Left hindlimb (tissue), 1 donor: ENCODE results near the gene DNM3.
"Not testable (repeated sequence)": the region's sequence is repeated elsewhere in the genome, so short reads cannot be mapped to it uniquely, and the experiment has no call there.

Experiments used
- DNase-seq: peaks from one replicate; pipeline ENCODE4 v3.0.0-alpha.2; 2018

The DNM3 gene

GRCh38 chr1:171985639-171986038, 144.3 kb downstream of the DNM3 start:
- no peak for DNase-seq

GRCh38 chr1:171988243-171988885, 147.1 kb downstream of the DNM3 start:
- no peak for DNase-seq

DNA sequence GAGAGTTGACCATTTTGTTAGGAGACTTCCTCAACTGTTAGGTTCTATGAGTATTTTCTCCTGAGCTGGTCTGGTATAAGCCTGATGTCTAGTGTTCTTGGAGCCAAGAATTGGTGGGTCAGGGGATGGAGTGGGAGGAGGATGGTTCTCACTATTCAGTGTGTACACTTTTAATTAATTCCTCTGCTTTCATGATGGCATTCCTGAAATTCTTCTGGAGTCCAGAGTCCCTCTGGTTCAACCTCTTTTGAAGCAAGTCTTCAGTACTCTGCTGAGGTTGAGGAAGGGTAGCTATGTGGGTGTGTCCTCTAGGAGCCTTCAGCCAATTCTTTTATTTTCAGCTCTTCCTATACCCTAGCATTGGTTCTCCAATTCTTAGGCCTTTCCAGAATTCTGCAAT, 149.1 kb downstream of the DNM3 start:
- DNase-seq: no peak

DNA sequence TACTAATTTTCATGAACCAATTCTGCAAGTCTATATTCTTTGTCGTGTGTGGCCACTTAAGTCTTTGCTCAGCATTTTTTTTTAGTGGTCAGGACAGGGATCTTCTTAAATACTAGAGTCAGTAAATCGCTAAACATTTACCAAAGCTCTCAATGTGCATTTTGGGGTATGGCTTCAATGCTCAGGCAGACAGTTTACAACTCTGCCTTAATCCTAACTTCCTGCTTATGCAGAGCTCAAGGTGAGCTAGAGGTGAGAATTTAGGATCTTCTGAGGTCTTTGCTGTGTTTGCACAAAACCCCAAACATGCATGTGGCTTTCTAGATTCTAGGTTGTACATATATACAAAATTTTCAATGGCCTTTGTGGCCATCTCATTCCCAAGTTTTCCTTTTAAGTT, 153.0 kb downstream of the DNM3 start:
- DNase-seq: no peak

DNA sequence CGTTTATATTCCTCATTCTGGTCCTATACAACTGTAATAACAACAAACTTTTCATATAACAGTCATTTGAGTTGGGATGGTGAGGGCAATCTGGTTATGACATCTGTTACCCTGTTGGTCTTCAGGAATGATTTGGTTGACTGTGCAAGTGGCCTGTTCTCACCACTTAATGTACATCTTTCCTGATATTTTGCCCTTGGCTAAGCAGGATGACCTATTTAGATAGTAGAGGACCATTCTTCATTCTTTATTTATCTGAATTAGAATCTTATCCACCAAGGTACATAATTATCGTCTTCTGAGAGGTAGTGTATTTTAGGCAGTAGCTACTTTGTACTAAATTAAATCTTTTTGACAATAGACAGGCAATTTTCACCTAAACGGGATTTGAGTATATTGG, 154.3 kb downstream of the DNM3 start:
- DNase-seq: no peak

- DNase-seq: no peak
Observed at GRCh38 chr1:171997936-171998335, 156.6 kb downstream of the DNM3 start.

DNA sequence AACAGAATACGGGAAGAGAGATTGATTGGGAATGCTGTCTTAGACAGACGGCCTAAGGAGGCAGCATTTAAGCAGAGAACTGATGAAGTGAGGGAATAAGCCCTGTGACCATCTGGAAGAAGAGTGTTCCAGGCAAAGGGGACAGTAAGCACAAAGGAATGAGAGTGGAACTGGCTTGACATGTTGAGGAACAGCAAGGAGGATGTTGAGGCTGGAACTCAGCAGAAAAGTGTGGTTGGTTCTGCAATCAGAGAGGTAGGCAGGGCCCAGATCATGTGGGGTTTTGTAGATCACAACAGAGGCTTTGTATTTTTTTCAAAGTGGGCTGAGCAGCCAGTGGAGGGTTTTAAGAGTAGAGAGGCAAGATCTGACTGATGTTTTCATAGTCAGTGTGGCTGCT, 157.4 kb downstream of the DNM3 start:
- no peak for DNase-seq

- DNase-seq: no peak
Observed at GRCh38 chr1:171999756-172000155, 158.5 kb downstream of the DNM3 start.

DNA sequence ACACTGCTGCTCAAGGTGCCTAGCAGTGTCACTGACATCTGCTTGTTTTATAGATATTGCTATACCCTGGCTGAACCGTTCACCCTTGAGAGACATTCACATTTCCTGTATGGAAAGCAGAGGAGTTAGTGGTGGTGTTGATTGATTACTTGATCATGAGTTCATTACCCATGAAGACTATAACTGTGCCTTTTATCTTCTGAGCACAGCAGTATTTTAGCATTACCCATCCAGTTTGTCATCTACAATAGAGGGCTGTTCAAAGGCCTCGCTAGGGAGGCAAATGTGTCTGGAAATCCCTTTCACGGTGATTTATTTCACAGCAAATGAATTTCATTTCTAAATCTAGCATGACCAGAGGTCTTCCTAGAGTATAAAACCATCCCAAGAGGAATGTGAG, 160.0 kb downstream of the DNM3 start:
- no peak for DNase-seq

GRCh38 chr1:172002725-172003345, 161.5 kb downstream of the DNM3 start:
- DNase-seq: peak; percentile 55

- DNase-seq: no peak
Observed at GRCh38 chr1:172003766-172004530, 162.7 kb downstream of the DNM3 start.

DNA sequence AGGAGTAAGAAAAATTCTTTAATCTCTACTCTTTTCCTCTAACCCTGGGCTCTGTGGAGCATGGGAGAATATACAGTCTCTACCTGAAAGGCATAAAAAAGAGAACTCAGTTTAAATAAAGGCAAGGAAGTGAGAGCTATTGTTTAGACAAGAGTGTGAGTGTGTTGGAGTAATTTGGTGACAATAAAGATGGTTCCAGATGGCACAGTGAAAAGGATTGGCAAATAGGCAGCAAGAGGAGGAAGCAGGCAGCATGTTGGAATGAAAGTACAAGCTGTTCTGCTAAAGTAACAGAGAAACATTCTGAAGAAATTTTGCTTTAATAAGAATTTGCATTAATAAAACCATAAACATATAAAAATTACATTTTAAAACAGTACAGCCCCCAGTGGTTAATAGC, 163.4 kb downstream of the DNM3 start:
- DNase-seq: no peak

DNA sequence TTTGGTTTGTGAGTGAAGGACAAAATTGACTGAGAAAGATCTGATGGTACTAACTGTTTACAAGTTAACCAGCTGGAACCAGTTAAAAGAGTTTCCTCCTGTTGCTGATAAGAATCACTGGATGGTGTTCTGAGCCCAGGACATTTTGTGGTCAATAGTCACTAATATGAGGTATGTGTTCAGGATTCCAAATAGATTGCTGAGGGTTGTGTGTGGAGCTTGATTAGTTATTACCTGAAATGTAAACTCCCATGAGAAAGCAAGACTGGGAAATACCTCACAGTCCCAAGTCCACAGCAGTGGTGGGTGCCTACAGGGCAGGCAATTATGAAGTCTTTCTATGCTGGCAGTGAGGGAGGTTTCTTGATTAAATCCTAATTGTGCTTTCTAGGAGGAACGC, 164.6 kb downstream of the DNM3 start:
- DNase-seq: no peak

DNA sequence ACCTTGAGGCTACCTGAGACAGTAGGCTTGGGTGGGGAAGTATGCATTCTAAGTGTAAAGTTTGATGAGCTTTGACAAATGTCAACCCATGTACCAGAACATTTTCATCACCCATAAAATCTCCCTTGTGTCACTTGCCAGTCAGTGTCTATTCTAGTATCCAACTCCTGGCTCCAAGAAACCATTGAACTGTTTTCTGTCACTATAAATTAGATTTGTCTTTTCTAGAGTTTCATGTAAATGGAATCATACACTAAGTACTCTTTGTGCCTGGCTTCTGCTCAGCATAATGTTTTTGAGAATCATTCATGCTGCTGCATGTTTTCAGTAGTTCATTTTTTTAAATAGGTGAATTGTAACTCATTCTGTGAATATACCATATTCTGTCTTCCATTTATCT, 165.4 kb downstream of the DNM3 start:
- no peak for DNase-seq

DNA sequence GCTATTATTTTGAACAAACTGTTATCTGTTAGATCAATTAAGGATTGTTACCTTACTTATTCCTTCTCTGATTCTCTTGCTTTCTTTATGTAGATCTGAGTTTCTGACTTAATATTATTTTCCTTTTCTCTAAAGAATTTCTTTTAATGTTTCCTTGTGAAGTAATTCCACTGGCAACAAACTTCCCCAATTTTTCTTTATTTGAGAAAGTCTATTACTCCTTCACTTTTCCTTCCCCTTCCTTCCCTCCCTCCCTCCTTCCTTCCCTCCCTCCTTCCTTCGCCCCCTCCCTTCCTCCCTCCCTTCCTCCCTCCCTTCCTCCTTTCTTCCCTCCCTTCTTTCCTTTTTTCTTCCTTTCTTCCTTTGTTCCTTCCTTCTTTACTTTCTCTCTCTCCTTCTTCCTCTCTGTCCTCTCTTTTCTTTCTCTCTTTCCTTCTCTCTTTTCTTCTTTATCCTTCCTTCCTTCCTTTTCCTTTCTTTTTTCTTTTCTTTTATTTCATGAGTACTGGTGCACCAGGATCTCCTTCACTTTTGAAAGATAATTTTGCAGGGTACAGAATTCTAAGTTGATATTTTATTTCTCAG, 177.5 kb downstream of the DNM3 start:
- DNase-seq: no peak

DNA sequence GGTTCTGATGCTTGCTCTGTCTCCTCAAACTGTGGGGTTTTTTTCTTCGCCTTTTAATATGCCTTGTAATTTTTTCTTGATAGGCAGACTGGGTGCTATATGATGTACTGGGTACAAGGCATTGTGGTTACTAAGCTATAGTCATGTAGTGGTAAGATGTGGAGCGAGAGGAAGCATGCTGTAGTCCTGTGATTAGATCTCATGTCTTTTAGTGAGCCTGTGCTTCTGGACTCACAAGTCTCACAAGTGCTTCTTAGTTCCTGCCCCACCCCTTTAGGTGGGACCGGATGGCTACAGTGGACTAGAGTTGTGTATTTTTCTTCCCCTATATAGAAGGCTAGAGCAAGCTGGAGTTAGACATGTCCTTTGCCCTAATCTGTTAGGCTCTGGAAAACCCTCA, 178.7 kb downstream of the DNM3 start:
- no peak for DNase-seq

- no peak for DNase-seq
Observed at GRCh38 chr1:172024516-172024915, 183.2 kb downstream of the DNM3 start.

DNA sequence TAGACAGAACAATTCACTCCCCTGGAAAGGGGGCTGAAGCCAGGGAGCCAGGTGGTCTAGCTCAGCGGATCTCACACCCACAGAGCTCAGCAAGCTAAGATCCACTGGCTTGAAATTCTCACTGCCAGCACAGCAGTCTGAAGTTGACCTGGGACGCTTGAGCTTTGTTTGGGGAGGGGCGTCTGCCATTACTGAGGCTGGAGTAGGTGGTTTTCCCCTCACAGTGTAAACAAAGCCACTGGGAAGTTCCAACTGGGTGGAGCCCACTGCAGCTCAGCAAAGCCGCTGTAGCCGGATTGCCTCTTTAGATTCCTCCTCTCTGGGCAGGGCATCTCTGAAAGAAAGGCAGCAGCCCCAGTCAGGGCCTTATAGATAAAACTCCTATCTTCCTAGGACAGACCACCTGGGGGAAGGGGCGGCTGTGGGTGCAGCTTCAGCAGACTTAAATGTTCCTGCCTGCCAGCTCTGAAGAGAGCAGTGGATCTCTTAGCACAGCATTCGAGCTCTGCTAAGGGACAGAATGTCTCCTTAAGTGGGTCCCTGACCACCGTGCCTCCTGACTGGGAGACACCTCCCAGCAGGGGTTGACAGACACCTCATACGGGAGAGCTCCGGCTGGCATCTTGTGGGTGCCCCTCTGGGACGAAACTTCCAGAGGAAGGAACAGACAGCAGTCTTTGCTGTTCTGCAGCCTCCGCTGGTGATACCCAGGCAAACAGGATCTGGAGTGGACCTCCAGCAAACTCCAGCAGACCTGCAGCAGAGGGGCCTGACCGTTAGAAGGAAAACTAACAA, 183.8 kb downstream of the DNM3 start:
- DNase-seq: not testable (repeated sequence)

- no peak for DNase-seq
Observed at GRCh38 chr1:172040466-172040865, 199.2 kb downstream of the DNM3 start.

DNA sequence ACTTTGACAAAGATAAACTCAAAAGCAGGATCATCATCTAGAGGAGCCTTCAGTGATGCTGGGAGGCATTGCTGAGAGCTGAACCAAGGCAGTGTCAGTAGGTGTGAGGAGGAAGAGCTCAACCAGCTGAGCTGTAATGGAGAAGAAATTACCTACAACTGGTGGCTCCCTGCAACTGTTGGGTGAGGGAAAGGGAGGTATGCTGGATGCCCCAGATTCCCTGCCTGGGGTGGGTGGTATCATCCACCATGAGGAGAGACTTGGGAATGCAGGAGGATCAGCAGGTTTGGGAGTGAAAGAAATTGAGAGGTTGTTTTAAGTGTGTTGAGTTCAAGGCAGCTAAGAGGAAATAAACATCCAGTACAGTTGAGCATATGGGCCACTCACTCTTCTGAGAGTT, 199.8 kb downstream of the DNM3 start:
- no peak for DNase-seq

GRCh38 chr1:172041742-172042141, 200.4 kb downstream of the DNM3 start:
- DNase-seq: no peak

DNA sequence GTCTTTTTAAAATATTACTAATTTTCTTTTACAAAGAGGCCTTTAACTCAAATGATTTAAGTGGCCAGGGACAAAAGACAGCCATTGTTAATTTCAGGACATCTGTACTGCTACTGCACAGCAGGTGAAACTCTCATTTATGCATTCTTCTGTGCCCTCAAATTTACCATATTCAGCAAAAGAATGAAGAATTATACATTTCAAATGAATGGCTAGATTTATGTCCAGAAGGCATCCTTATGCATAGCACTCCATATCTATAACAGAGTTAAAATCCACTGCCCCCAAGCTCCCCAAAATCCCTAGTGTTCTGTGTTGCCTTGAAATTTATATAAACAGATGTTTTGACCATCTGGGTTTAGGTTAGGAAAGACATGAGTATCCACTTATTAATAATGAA, 202.6 kb downstream of the DNM3 start:
- DNase-seq: no peak

GRCh38 chr1:172051898-172052297, 210.6 kb downstream of the DNM3 start:
- DNase-seq: no peak
